ENCODE results near the gene RBP5. TPM values are rescaled to one million over a fixed set of nuclear protein-coding genes. Genes with fewer than 3 reads are reported as not detected.

The RBP5 gene
- total and polyA plus RNA-seq, 4 donors = 12.9 to 108 (median 63.6) TPM

GRCh38 chr12:7161811-7162210, 33.1 kb upstream of the RBP5 start:
- Histone ChIP-seq H3K27ac (ENCODE audit: low read depth in 1 of 2, low read length in 2 of 2) (peak overlapping the region; percentile 42 to 44), H3K4me1 (ENCODE audit: control insufficient read depth in 4 of 4, insufficient read depth in 4 of 4, low read length in 3 of 4) (peaks cover 5 to 17% (median 12%) of the 10 kb centered on the region in 4 donors), H3K9ac (ENCODE audit: low read depth in 1 of 2, low read length in 2 of 2) (no peak overlapping the region), H3K4me3 (ENCODE audit: low read depth in 1 of 3, low read length in 3 of 3) (no peak overlapping the region), H3K9me3 (ENCODE audit: control insufficient read depth in 4 of 4, low read length in 3 of 4) (no peaks in the 10 kb centered on the region), H3K36me3 (ENCODE audit: control insufficient read depth in 4 of 4, insufficient read depth in 3 of 4, low read depth in 1 of 4, low read length in 3 of 4) (peaks cover 3 to 6% (median 4%) of the 10 kb centered on the region in 4 donors), H3K27me3 (ENCODE audit: control insufficient read depth in 4 of 4, insufficient read depth in 4 of 4, low read length in 3 of 4) (no peaks in the 10 kb centered on the region)
- TF ChIP-seq SP1 (IDR thresholded peaks at IDR 0.05) (no peak), HNF4A (conservative IDR thresholded peaks at IDR 0.05) (peak in 1 of 2 donors; percentile 70), GABPA (IDR thresholded peaks at IDR 0.05 in 1 of 2, conservative IDR thresholded peaks at IDR 0.05 in 1 of 2) (peak in 1 of 2 donors; percentile 23), HNF4G (IDR thresholded peaks at IDR 0.05) (no peak), EGR1 (IDR thresholded peaks at IDR 0.05; ENCODE audit: low read depth in 2 of 2) (peak in 1 of 2 donors; percentile 42), RXRA (IDR thresholded peaks at IDR 0.05) (peak in 1 of 2 donors; percentile 77), YY1 (IDR thresholded peaks at IDR 0.05) (peak; percentile 48), JUND (IDR thresholded peaks at IDR 0.05) (peak in 1 of 2 donors; percentile 67), ATF3 (IDR thresholded peaks at IDR 0.05) (no peak)
- TF ChIP-seq, protein P1, sequence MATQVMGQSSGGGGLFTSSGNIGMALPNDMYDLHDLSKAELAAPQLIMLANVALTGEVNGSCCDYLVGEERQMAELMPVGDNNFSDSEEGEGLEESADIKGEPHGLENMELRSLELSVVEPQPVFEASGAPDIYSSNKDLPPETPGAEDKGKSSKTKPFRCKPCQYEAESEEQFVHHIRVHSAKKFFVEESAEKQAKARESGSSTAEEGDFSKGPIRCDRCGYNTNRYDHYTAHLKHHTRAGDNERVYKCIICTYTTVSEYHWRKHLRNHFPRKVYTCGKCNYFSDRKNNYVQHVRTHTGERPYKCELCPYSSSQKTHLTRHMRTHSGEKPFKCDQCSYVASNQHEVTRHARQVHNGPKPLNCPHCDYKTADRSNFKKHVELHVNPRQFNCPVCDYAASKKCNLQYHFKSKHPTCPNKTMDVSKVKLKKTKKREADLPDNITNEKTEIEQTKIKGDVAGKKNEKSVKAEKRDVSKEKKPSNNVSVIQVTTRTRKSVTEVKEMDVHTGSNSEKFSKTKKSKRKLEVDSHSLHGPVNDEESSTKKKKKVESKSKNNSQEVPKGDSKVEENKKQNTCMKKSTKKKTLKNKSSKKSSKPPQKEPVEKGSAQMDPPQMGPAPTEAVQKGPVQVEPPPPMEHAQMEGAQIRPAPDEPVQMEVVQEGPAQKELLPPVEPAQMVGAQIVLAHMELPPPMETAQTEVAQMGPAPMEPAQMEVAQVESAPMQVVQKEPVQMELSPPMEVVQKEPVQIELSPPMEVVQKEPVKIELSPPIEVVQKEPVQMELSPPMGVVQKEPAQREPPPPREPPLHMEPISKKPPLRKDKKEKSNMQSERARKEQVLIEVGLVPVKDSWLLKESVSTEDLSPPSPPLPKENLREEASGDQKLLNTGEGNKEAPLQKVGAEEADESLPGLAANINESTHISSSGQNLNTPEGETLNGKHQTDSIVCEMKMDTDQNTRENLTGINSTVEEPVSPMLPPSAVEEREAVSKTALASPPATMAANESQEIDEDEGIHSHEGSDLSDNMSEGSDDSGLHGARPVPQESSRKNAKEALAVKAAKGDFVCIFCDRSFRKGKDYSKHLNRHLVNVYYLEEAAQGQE (IDR thresholded peaks at IDR 0.05) = peak; percentile 65
- TF ChIP-seq, protein P2, sequence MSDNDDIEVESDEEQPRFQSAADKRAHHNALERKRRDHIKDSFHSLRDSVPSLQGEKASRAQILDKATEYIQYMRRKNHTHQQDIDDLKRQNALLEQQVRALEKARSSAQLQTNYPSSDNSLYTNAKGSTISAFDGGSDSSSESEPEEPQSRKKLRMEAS (IDR thresholded peaks at IDR 0.05) = peak; percentile 59
- 48% methylated on average over 5 of the region's 5 CpGs for WGBS
- DNase-seq (ENCODE audit: low spot score) = no peak

DNA sequence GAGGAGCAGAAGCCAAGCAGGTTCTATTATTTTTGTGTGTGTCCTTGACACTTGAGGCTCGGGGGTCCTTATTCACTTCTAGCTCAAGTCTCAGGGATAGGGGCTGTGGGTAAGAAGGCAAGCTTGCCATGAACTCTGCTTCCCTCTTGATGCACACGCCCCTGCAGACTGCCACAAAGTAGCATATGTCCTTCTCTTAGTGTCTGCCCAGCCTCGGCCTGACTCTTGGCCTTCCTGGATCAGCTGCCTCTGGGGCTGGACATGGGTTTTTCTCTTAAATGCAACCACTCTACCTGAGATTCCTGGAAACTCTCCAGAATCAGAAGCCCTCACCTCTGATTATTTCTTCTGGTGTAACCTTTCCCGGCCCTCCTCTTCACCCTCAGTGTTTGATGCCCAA, 32.6 kb upstream of the RBP5 start:
- WGBS = 95% methylated on average over 4 of the region's 4 CpGs
- Histone ChIP-seq H3K27me3 (ENCODE audit: control insufficient read depth in 4 of 4, insufficient read depth in 4 of 4, low read length in 3 of 4) (no peaks in the 10 kb centered on the region), H3K9ac (ENCODE audit: low read depth in 1 of 2, low read length in 2 of 2) (no peak overlapping the region), H3K4me1 (ENCODE audit: control insufficient read depth in 4 of 4, insufficient read depth in 4 of 4, low read length in 3 of 4) (peaks cover 5 to 17% (median 12%) of the 10 kb centered on the region in 4 donors), H3K4me3 (ENCODE audit: low read depth in 1 of 3, low read length in 3 of 3) (no peak overlapping the region), H3K36me3 (ENCODE audit: control insufficient read depth in 4 of 4, insufficient read depth in 3 of 4, low read depth in 1 of 4, low read length in 3 of 4) (peaks cover 3 to 7% (median 4%) of the 10 kb centered on the region in 4 donors), H3K27ac (ENCODE audit: low read depth in 1 of 2, low read length in 2 of 2) (peak overlapping the region; percentile 32 to 42), H3K9me3 (ENCODE audit: control insufficient read depth in 4 of 4, low read length in 3 of 4) (no peaks in the 10 kb centered on the region)
- no peak for DNase-seq (ENCODE audit: low spot score)
- TF ChIP-seq HNF4G (IDR thresholded peaks at IDR 0.05) (no peak), GABPA (IDR thresholded peaks at IDR 0.05 in 1 of 2, conservative IDR thresholded peaks at IDR 0.05 in 1 of 2) (no peak), FOXA1 (IDR thresholded peaks at IDR 0.05) (no peak), RXRA (IDR thresholded peaks at IDR 0.05) (no peak), TAF1 (conservative IDR thresholded peaks at IDR 0.05) (no peak), JUND (IDR thresholded peaks at IDR 0.05) (no peak), FOXA2 (IDR thresholded peaks at IDR 0.05) (no peak), HNF4A (conservative IDR thresholded peaks at IDR 0.05) (no peak), EGR1 (IDR thresholded peaks at IDR 0.05; ENCODE audit: low read depth in 2 of 2) (no peak), NR2F2 (IDR thresholded peaks at IDR 0.05) (no peak), CTCF (IDR thresholded peaks at IDR 0.05; ENCODE audit: low read depth, low read length, missing input control) (no peak), RAD21 (IDR thresholded peaks at IDR 0.05) (no peak), ATF3 (IDR thresholded peaks at IDR 0.05) (no peak), YY1 (IDR thresholded peaks at IDR 0.05) (no peak), SP1 (IDR thresholded peaks at IDR 0.05) (no peak)
- TF ChIP-seq, protein P1 (IDR thresholded peaks at IDR 0.05) = no peak
- TF ChIP-seq, protein P2 (IDR thresholded peaks at IDR 0.05) = no peak

Data from liver (tissue), 9 donors.